H9 (cell line): ENCODE measurements around the gene ANKRD44. TPM values are rescaled to one million over a fixed set of nuclear protein-coding genes. Genes with fewer than 3 reads are reported as not detected.

ENCODE experiments used
- DNase-seq: peaks from one replicate; pipeline ENCODE4 v3.0.0-alpha.2; 2017
- H2AFZ ChIP-seq: one replicate; pipeline ENCODE4 v1.6.1; 2013; ENCODE audit warnings: mild to moderate bottlenecking, low read length, control low read depth, moderate library complexity
- H2AK5ac ChIP-seq: 2 replicates; pipeline ENCODE4 v1.6.1; 2013; ENCODE audit warnings: low read length, control low read depth, mixed read lengths; ENCODE audit not compliant: insufficient read length
- H2BK120ac ChIP-seq: one replicate; pipeline ENCODE4 v1.6.1; 2013; ENCODE audit warnings: low read depth, mild to moderate bottlenecking, low read length, control low read depth, inconsistent platforms; ENCODE audit not compliant: poor library complexity, severe bottlenecking
- H2BK12ac ChIP-seq: 2 replicates; pipeline ENCODE4 v1.6.1; 2013; ENCODE audit warnings: low read length, control low read depth, mixed read lengths, low read depth; ENCODE audit not compliant: insufficient read length
- H2BK15ac ChIP-seq: 2 replicates; pipeline ENCODE4 v1.6.1; 2013; ENCODE audit warnings: low read depth, low read length, control low read depth
- H2BK20ac ChIP-seq: one replicate; pipeline ENCODE4 v1.6.1; 2013; ENCODE audit warnings: low read depth, mild to moderate bottlenecking, low read length, control low read depth, inconsistent platforms; ENCODE audit not compliant: poor library complexity, severe bottlenecking
- H2BK5ac ChIP-seq: 2 replicates; pipeline ENCODE4 v1.6.1; 2013; ENCODE audit warnings: low read length, control low read depth, mixed read lengths; ENCODE audit not compliant: insufficient read length
- H3K14ac ChIP-seq: 2 replicates; pipeline ENCODE4 v1.6.1; 2013; ENCODE audit warnings: low read length, control low read depth; ENCODE audit not compliant: insufficient read depth
- H3K18ac ChIP-seq: 2 replicates; pipeline ENCODE4 v1.6.1; 2013; ENCODE audit warnings: low read depth, mild to moderate bottlenecking, mixed read lengths, low read length, control low read depth; ENCODE audit not compliant: insufficient read length
- H3K23ac ChIP-seq: 2 replicates; pipeline ENCODE4 v1.6.1; 2013; ENCODE audit warnings: low read length, control low read depth, mixed read lengths, low read depth; ENCODE audit not compliant: insufficient read length
- H3K23me2 ChIP-seq: 2 replicates; pipeline ENCODE4 v1.6.1; 2013; ENCODE audit warnings: low read depth, mild to moderate bottlenecking, mixed read lengths, low read length, control low read depth; ENCODE audit not compliant: insufficient read length, poor library complexity, severe bottlenecking
- H3K27ac ChIP-seq: 2 replicates; pipeline ENCODE4 v1.5.1; 2013; ENCODE audit warnings: low read length, control low read depth, mixed read lengths, low read depth; ENCODE audit not compliant: insufficient read length
- H3K27me3 ChIP-seq: 2 replicates; pipeline ENCODE4 v1.6.1; 2013; ENCODE audit warnings: low read length, control low read depth, inconsistent platforms; ENCODE audit not compliant: insufficient read depth
- H3K4ac ChIP-seq: 2 replicates; pipeline ENCODE4 v1.6.1; 2013; ENCODE audit warnings: low read depth, mild to moderate bottlenecking, control low read depth, inconsistent platforms, low read length, moderate library complexity
- H3K4me1 ChIP-seq: 2 replicates; pipeline ENCODE4 v1.6.1; 2013; ENCODE audit warnings: low read length, control low read depth, inconsistent platforms; ENCODE audit not compliant: insufficient read depth
- H3K4me2 ChIP-seq: 2 replicates; pipeline ENCODE4 v1.6.1; 2013; ENCODE audit warnings: low read length, control low read depth, mixed read lengths; ENCODE audit not compliant: insufficient read length, insufficient read depth
- H3K56ac ChIP-seq: 2 replicates; pipeline ENCODE4 v1.6.1; 2013; ENCODE audit warnings: low read depth, mild to moderate bottlenecking, mixed read lengths, low read length, control low read depth; ENCODE audit not compliant: insufficient read length
- H3K79me1 ChIP-seq: 2 replicates; pipeline ENCODE4 v1.6.1; 2013; ENCODE audit warnings: low read depth, mild to moderate bottlenecking, moderate library complexity, low read length, control low read depth, inconsistent platforms; ENCODE audit not compliant: insufficient read depth, poor library complexity, severe bottlenecking
- H3K79me2 ChIP-seq: 2 replicates; pipeline ENCODE4 v1.6.1; 2013; ENCODE audit warnings: low read length, control low read depth, inconsistent platforms; ENCODE audit not compliant: insufficient read depth
- H3K9ac ChIP-seq: 2 replicates; pipeline ENCODE4 v1.6.1; 2013; ENCODE audit warnings: low read length, control low read depth, mixed read lengths; ENCODE audit not compliant: insufficient read length; ENCODE audit errors: extremely low read depth
- H3K9me3 ChIP-seq: one replicate; pipeline ENCODE4 v1.6.1; 2013; ENCODE audit warnings: low read depth, low read length, inconsistent platforms; ENCODE audit not compliant: control insufficient read depth
- H3T11ph ChIP-seq: one replicate; pipeline ENCODE4 v1.6.1; 2013; ENCODE audit warnings: mild to moderate bottlenecking, low read length, control low read depth, inconsistent platforms
- H4K20me1 ChIP-seq: one replicate; pipeline ENCODE4 v1.6.1; 2013; ENCODE audit not compliant: control insufficient read depth, insufficient read length, insufficient read depth
- H4K5ac ChIP-seq: 2 replicates; pipeline ENCODE4 v1.6.1; 2013; ENCODE audit warnings: low read depth, mild to moderate bottlenecking, mixed read lengths, low read length, control low read depth; ENCODE audit not compliant: insufficient read length
- H4K8ac ChIP-seq: replicated peaks from 2 replicates; pipeline ENCODE4 v1.6.1; 2013; ENCODE audit warnings: low read length, control low read depth, mixed read lengths, low read depth; ENCODE audit not compliant: insufficient read length
- H4K91ac ChIP-seq: 2 replicates; pipeline ENCODE4 v1.6.1; 2013; ENCODE audit warnings: low read depth, mild to moderate bottlenecking, moderate library complexity, mixed read lengths, low read length, control low read depth; ENCODE audit not compliant: insufficient read length
- H3K27ac Mint-ChIP-seq, 3 experiments: 2 replicates in 2 of 3; 3 replicates in 1 of 3; pipeline ENCODE4 v1.8.0; 2020 to 2021; ENCODE audit warnings: mixed read lengths in 3 of 3, mild to moderate bottlenecking in 1 of 3, moderate library complexity in 1 of 3
- H3K27me3 Mint-ChIP-seq: 2 replicates; pipeline ENCODE4 v1.8.0; 2021; ENCODE audit warnings: low read depth, mild to moderate bottlenecking, moderate library complexity, mixed read lengths
- H3K36me3 Mint-ChIP-seq, 3 experiments: 2 replicates in 2 of 3; 3 replicates in 1 of 3; pipeline ENCODE4 v1.8.0; 2020 to 2021; ENCODE audit warnings: low read depth in 3 of 3, mixed read lengths in 3 of 3; ENCODE audit not compliant: insufficient read depth in 1 of 3
- H3K4me1 Mint-ChIP-seq, 2 experiments: 2 replicates each; pipeline ENCODE4 v1.8.0; 2020; ENCODE audit warnings: mixed read lengths in 2 of 2
- H3K4me3 Mint-ChIP-seq, 2 experiments: 2 replicates in 1 of 2; 3 replicates in 1 of 2; pipeline ENCODE4 v1.8.0; 2020 to 2021; ENCODE audit warnings: mild to moderate bottlenecking in 2 of 2, mixed read lengths in 2 of 2, moderate library complexity in 1 of 2
- H3K9me3 Mint-ChIP-seq, 2 experiments: 2 replicates in 1 of 2; 3 replicates in 1 of 2; pipeline ENCODE4 v1.8.0; 2020; ENCODE audit warnings: mild to moderate bottlenecking in 2 of 2, mixed read lengths in 2 of 2, moderate library complexity in 1 of 2
- WGBS: extraction: QIAGEN DNeasy Blood & Tissue Kit; methylation state at CpG from one replicate; pipeline ENCODE4 v1.1.7; 2013; ENCODE audit warnings: missing lambda C conversion rate, low lambda C conversion rate, mixed read lengths; ENCODE audit not compliant: insufficient read length; ENCODE audit errors: extremely low coverage; 5-methylcytosine and 5-hydroxymethylcytosine counted together
- total RNA-seq: library from RNA; stranded (reverse); gene quantifications from 2 replicates; pipeline ENCODE4 v1.2.1, GENCODE V29; 2021
- TF ChIP-seq, protein P1 (sequence below): fragments of 200-600 bp; sonication (generic); conservative IDR thresholded peaks from 3 replicates; pipeline ENCODE4 v1.8.0; 2021; ENCODE audit warnings: antibody characterized with exemption, mild to moderate bottlenecking

ANKRD44 gene
- total RNA-seq, 1 experiment from 2014 or later = 1.9 TPM

DNA sequence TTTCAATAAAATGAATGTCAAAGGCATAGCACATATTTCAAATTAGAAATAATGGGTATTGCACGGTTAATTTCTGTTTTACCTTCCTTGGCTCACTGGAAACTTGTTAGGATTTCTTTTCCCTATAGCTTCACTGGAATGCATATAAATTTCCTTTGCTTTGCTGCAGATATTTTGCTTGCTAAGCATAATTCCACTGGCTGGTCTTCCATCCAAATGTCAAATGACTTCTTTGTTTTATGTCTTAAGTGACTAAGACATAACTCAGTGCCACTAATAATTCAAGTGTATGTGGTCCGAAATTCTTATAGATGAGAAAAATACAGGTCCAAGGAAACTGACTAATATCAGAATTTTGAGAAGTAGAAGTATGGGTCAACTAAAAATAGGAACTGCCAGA, 201.3 kb downstream of the ANKRD44 start:
- H2BK120ac ChIP-seq = no peak overlapping the region
- no peaks in the 10 kb centered on the region for H3K9me3 Mint-ChIP-seq
- no peak overlapping the region for H3K4me2 ChIP-seq
- H2BK20ac ChIP-seq = no peak overlapping the region
- H3K27me3 ChIP-seq = no peaks in the 10 kb centered on the region
- H2BK12ac ChIP-seq = no peak overlapping the region
- no peaks in the 10 kb centered on the region for H3K79me1 ChIP-seq
- H3K14ac ChIP-seq = no peak overlapping the region
- no peak overlapping the region for H4K8ac ChIP-seq
- no peak overlapping the region for H2AK5ac ChIP-seq
- H3K4ac ChIP-seq = no peak overlapping the region
- peaks cover 4 to 10% of the 10 kb centered on the region in 2 experiments; a peak in 3 of 4 replicates for H3K4me1 Mint-ChIP-seq
- no peak overlapping the region for H3K27ac ChIP-seq
- no peak overlapping the region for H4K5ac ChIP-seq
- H3K23ac ChIP-seq = no peak overlapping the region
- H3K27me3 Mint-ChIP-seq = no peaks in the 10 kb centered on the region
- no peak overlapping the region for H2AFZ ChIP-seq
- H4K20me1 ChIP-seq = no peaks in the 10 kb centered on the region
- H4K91ac ChIP-seq = no peak overlapping the region
- H3K23me2 ChIP-seq = no peaks in the 10 kb centered on the region
- no peak overlapping the region for H3K27ac Mint-ChIP-seq
- H3K56ac ChIP-seq = no peak overlapping the region
- no peak for DNase-seq
- H2BK15ac ChIP-seq = no peak overlapping the region
- no peaks in the 10 kb centered on the region for H3K9me3 ChIP-seq
- TF ChIP-seq, protein P1, sequence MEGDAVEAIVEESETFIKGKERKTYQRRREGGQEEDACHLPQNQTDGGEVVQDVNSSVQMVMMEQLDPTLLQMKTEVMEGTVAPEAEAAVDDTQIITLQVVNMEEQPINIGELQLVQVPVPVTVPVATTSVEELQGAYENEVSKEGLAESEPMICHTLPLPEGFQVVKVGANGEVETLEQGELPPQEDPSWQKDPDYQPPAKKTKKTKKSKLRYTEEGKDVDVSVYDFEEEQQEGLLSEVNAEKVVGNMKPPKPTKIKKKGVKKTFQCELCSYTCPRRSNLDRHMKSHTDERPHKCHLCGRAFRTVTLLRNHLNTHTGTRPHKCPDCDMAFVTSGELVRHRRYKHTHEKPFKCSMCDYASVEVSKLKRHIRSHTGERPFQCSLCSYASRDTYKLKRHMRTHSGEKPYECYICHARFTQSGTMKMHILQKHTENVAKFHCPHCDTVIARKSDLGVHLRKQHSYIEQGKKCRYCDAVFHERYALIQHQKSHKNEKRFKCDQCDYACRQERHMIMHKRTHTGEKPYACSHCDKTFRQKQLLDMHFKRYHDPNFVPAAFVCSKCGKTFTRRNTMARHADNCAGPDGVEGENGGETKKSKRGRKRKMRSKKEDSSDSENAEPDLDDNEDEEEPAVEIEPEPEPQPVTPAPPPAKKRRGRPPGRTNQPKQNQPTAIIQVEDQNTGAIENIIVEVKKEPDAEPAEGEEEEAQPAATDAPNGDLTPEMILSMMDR = no peak
- H3K18ac ChIP-seq = no peak overlapping the region
- no peaks in the 10 kb centered on the region for H3K4me1 ChIP-seq
- H3K36me3 Mint-ChIP-seq = no peaks in the 10 kb centered on the region
- no CpG with 5 or more reads among the region's 2 CpGs for WGBS
- no peak overlapping the region for H2BK5ac ChIP-seq
- no peaks in the 10 kb centered on the region for H3K79me2 ChIP-seq
- no peak overlapping the region for H3K9ac ChIP-seq
- H3K4me3 Mint-ChIP-seq = no peak overlapping the region
- no peak overlapping the region for H3T11ph ChIP-seq
